ENCODE data around the gene SHROOM4. TPM values are rescaled to one million over a fixed set of nuclear protein-coding genes. Genes with fewer than 3 reads are reported as not detected.

The SHROOM4 gene
- total and polyA plus RNA-seq, 7 donors: 1.8 to 11.2 (median 5.1) TPM

- H3K4me3 ChIP-seq: no peak overlapping the region
- intact Hi-C loops (cut with DNase I): no loop called here
- H3K4me1 ChIP-seq: no peaks in the 10 kb centered on the region
- 66 to 92% (median 90%) methylated on average over 3 of the region's 3 CpGs for WGBS, 3 donors
- DNase-seq: no peak
- peaks cover 0 to 9% (median 0%) of the 10 kb centered on the region in 3 donors for H3K27me3 ChIP-seq (ENCODE audit: insufficient read depth in 3 of 3, low read length in 2 of 3)
- ATAC-seq: no peak
- H3K27ac ChIP-seq: no peak overlapping the region
- TF ChIP-seq CTCF (IDR thresholded peaks at IDR 0.05): no peak
- no peaks in the 10 kb centered on the region for H3K36me3 ChIP-seq (ENCODE audit: insufficient read depth in 1 of 2, low read depth in 1 of 2)
- no peaks in the 10 kb centered on the region for H3K9me3 ChIP-seq
Observed at GRCh38 chrX:50858548-50858947, 44.6 kb upstream of the SHROOM4 start.

DNA sequence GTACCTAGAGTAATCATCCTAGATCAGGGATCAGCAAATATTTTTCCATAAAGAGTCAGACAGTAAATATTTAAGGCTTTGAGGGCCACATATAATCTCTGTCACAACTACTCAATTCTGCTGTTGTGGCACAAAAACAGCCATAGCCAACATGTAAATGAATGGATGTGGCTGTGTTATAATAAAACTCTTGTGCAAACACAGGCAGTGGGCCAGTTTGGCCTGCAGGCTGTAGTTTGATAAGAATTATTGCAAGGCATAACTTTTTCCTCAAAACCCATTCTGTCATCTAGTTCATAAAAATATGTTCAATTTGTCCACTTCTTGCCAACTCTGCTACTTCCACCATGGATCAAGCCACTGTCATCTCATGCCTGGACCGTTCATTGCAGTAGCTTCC is 39.4 kb upstream of the SHROOM4 start:
- no peak overlapping the region for H3K4me3 ChIP-seq
- 57 to 67% (median 61%) methylated on average over 1 of the region's 1 CpG for WGBS, 3 donors
- no peak for DNase-seq
- no peaks in the 10 kb centered on the region for H3K27me3 ChIP-seq (ENCODE audit: insufficient read depth in 3 of 3, low read length in 2 of 3)
- H3K4me1 ChIP-seq: no peaks in the 10 kb centered on the region
- ATAC-seq: no peak
- no peaks in the 10 kb centered on the region for H3K9me3 ChIP-seq
- H3K36me3 ChIP-seq (ENCODE audit: insufficient read depth in 1 of 2, low read depth in 1 of 2): no peaks in the 10 kb centered on the region
- no peak overlapping the region for H3K27ac ChIP-seq
- TF ChIP-seq CTCF (IDR thresholded peaks at IDR 0.05): no peak
- intact Hi-C loops (cut with DNase I): no loop called here

- no peaks in the 10 kb centered on the region for H3K9me3 ChIP-seq
- no peak overlapping the region for H3K27ac ChIP-seq
- no peak for TF ChIP-seq CTCF (IDR thresholded peaks at IDR 0.05)
- intact Hi-C loops (cut with DNase I): no loop called here
- no peaks in the 10 kb centered on the region for H3K4me1 ChIP-seq
- H3K4me3 ChIP-seq: no peak overlapping the region
- WGBS, 3 donors: 70 to 91% (median 80%) methylated on average over 4 of the region's 4 CpGs
- no peaks in the 10 kb centered on the region for H3K27me3 ChIP-seq (ENCODE audit: insufficient read depth in 3 of 3, low read length in 2 of 3)
- H3K36me3 ChIP-seq (ENCODE audit: insufficient read depth in 1 of 2, low read depth in 1 of 2): no peaks in the 10 kb centered on the region
- DNase-seq (no peak), ATAC-seq (no peak)
Observed at GRCh38 chrX:50852524-50852923, 38.5 kb upstream of the SHROOM4 start.

DNA sequence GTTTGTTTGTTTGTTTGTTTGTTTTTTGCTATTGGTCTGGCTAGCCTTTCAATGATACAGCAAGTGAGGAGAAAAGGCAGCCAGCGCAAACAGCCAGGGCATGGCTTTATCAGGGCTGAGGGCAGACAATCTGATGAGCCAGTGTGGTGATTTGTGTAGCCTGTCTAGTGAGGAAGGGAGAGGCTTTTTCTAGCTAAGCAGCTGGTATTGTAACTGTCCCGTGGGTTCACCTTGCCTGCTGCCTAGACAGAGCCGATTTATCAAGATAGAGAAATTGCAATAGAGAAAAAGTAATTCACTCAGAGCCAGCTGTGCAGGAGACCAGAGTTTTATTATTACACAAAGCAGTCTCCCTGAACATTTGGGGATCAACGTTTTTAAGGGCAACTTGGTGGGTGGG is 28.2 kb upstream of the SHROOM4 start:
- no peak overlapping the region for H3K27ac ChIP-seq
- ATAC-seq (no peak), DNase-seq (no peak)
- intact Hi-C loops (cut with DNase I): no loop called here
- WGBS, 3 donors: 42 to 54% (median 48%) methylated on average over 4 of the region's 4 CpGs
- H3K27me3 ChIP-seq (ENCODE audit: insufficient read depth in 3 of 3, low read length in 2 of 3): peaks cover 0 to 13% (median 0%) of the 10 kb centered on the region in 3 donors
- H3K4me3 ChIP-seq: no peak overlapping the region
- no peaks in the 10 kb centered on the region for H3K4me1 ChIP-seq
- no peak for TF ChIP-seq CTCF (IDR thresholded peaks at IDR 0.05)
- H3K9me3 ChIP-seq: no peaks in the 10 kb centered on the region
- H3K36me3 ChIP-seq (ENCODE audit: insufficient read depth in 1 of 2, low read depth in 1 of 2): no peaks in the 10 kb centered on the region

GRCh38 chrX:50839730-50840129 is 25.7 kb upstream of the SHROOM4 start:
- Histone ChIP-seq H3K27me3 (ENCODE audit: insufficient read depth in 3 of 3, low read length in 2 of 3) (peaks cover 0 to 21% (median 0%) of the 10 kb centered on the region in 3 donors), H3K4me1 (no peaks in the 10 kb centered on the region), H3K27ac (no peak overlapping the region), H3K4me3 (no peak overlapping the region), H3K9me3 (no peaks in the 10 kb centered on the region), H3K36me3 (ENCODE audit: insufficient read depth in 1 of 2, low read depth in 1 of 2) (no peaks in the 10 kb centered on the region)
- no peak for ATAC-seq
- no peak for TF ChIP-seq CTCF (IDR thresholded peaks at IDR 0.05)
- DNase-seq: no peak
- intact Hi-C loops (cut with DNase I): no loop called here
- 77 to 100% (median 97%) methylated on average over 1 to 2 of the region's 2 CpGs for WGBS, 3 donors

Measured in psoas muscle (tissue), 8 donors.